ENCODE data around the gene EMD.
"Not testable (repeated sequence)": the region's sequence is repeated elsewhere in the genome, so short reads cannot be mapped to it uniquely, and the experiment has no call there.

Gene EMD

GRCh38 chrX:154372612-154373022 is 6.5 kb upstream of the EMD start:
- DNase-seq, result no peak

- DNase-seq, result peak; percentile 97
These were observed 5.5 kb upstream of the EMD start for GRCh38 chrX:154373340-154374306.

- DNase-seq, result peak; percentile 70
These were observed 4.6 kb upstream of the EMD start, which contains the start of gene FLNA for GRCh38 chrX:154374313-154375155. TSS of gene FLNA (minus strand) at chrX:154374634. CDS start at chrX:154371245, 3,389 bp downstream.

DNA sequence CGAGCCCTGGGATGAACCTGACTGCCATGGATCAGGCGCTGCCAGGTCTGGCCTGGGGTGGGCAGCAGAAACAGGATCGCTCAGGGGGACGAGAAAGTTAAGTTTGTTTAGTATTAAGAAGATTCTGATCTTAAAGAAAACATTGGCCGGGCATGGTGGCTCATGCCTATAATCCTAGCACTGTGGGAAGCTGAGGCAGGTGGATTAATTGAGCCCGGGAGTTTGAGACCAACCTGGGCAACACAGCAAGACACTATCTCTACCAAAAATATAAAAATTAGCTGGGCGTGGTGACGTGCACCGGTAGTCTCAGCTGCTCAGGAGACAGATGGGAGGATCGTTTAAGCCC is 4.0 kb upstream of the EMD start:
- no peak for DNase-seq

- no peak for DNase-seq
These were observed 2.3 kb upstream of the EMD start for GRCh38 chrX:154376774-154377173.

- DNase-seq, result no peak
These were observed 866 bp upstream of the EMD start for GRCh38 chrX:154378059-154378798.

GRCh38 chrX:154379569-154379951 is 465 bp downstream of the EMD start:
- DNase-seq, result no peak

DNA sequence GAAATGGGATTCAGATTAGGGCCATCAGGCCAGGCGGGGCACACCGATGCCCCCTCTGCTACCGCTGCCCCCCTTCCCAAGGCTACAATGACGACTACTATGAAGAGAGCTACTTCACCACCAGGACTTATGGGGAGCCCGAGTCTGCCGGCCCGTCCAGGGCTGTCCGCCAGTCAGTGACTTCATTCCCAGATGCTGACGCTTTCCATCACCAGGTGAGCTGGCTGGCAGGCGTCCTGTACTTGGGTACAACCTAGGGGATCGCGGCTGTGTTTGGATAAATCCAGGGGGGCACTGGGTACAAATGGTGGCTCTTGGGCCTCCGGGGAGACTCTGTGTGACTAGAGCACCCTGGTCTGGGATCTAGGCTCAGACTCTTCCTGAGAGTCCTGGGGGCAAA is 1.1 kb downstream of the EMD start:
- no peak for DNase-seq

GRCh38 chrX:154380787-154381186 is 1.7 kb downstream of the EMD start:
- DNase-seq, result no peak

- DNase-seq, result no peak
These were observed 2.2 kb downstream of the EMD start for GRCh38 chrX:154381271-154381670.

DNA sequence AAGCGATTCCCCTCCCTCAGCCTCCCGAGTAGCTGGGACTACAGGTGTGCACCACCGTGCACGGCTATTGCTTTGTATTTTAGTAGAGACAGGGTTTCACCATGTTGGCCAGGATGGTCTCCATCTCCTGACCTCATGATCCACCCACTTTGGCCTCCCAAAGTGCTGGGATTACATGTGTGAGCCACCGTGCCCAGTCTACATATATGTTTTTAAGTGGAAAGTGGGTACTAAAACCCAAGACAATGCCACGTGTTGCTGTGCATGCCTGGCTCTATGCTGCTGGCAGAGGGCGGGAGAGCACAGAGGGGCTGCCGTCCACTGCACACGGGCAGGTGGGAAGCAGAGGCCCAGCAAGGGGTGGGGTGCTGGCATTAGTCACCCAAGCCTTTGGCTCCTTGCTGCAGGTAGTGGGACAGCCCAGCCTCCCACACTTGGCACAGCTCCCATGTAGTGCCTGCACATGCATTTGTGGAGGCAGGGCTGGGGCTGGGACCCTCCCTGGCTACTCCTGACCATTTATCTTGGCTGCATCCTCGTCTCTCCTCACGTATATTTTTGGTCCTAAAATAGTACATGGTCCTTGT is 3.5 kb downstream of the EMD start:
- no peak for DNase-seq

GRCh38 chrX:154383359-154384283 is 4.5 kb downstream of the EMD start:
- no peak for DNase-seq

GRCh38 chrX:154384284-154384892 is 5.3 kb downstream of the EMD start:
- DNase-seq, result no peak

DNA sequence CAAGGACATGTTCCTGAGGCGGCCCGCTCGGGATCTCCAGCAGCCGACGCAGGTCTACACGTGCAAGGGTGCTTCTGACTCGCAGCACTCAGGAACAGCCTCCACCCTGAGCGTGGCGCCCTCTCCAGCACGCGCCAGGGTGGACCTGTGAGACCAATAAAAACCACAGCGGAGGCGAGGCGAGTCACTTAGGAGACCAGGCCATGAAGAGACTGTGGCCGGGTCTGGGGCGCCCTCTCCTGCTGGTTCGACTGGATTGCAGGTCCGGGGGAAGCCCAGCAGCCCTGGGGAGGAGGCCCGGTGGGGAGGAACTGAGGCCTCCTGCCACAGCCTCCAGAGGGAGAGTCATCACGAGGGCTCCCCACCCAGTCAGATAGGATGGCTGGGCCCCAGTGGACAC is 9.0 kb downstream of the EMD start:
- not testable (repeated sequence) for DNase-seq

GRCh38 chrX:154388649-154389048 is 9.6 kb downstream of the EMD start:
- not testable (repeated sequence) for DNase-seq

DNA sequence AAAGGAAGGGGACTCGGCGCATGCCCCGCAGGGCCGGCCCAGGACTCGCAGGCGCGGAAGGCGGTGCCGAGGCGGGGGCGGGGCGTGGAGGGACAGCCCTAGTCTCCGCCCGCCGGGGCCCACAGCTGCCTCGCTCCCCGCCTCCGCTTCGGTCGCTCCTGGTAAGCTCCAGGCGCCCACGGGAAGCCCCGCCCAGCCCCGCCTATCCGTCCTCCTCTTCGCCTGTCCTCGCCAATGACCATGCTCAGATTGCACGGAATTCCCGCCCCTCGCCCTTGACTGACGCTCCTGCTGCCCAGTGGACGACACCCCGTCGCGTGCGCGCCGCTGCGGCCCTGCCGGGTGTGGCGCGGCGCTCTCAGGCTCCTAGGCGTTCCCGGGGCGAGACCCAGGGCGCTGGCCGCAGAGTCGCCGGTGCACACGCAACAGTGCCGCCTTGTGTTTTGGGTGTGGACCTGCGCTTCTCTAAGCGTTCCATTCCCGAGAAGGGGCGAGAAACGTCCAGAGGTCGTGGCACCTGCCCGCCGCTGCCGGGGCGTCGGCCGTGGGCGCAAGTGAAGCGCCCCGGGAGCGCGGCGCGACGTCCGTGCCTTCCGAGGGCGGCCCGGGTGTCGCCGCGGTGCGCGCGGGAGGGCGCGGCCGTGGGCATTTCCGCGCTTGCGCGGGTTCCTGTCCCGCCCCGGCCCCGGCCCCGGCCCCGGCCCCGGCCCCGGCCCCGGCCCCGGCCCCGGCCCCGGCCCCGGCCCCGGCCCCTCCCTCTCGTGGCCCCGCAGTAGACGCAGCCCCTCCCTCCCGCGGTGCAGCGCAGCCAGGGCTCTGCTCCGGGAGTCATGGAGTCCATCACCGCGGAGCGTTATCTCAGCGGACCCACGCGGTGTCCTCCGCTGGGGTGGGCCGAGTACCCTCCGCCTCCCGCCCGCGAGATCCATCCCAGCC is 11.0 kb downstream of the EMD start:
- DNase-seq, result not testable (repeated sequence)

DNA sequence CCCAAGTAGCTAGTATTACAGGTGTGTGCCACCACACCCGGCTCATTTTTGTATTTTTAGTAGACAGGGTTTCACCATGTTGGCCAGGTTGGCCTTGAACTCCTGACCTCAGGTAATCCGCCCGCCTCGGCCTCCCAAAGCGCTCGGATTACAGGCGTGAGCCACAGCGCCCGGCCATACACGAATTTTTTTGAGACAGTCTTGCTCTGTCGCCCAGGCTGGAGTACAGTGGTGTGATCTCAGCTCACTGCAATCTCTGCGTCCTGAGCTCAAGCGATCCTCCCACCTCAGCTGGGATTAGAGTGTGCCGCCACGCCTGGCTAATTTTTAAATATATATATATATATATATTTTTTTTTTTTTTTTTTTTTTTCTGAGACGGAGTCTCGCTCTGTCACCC is 17.3 kb downstream of the EMD start:
- DNase-seq, result not testable (repeated sequence)

DNA sequence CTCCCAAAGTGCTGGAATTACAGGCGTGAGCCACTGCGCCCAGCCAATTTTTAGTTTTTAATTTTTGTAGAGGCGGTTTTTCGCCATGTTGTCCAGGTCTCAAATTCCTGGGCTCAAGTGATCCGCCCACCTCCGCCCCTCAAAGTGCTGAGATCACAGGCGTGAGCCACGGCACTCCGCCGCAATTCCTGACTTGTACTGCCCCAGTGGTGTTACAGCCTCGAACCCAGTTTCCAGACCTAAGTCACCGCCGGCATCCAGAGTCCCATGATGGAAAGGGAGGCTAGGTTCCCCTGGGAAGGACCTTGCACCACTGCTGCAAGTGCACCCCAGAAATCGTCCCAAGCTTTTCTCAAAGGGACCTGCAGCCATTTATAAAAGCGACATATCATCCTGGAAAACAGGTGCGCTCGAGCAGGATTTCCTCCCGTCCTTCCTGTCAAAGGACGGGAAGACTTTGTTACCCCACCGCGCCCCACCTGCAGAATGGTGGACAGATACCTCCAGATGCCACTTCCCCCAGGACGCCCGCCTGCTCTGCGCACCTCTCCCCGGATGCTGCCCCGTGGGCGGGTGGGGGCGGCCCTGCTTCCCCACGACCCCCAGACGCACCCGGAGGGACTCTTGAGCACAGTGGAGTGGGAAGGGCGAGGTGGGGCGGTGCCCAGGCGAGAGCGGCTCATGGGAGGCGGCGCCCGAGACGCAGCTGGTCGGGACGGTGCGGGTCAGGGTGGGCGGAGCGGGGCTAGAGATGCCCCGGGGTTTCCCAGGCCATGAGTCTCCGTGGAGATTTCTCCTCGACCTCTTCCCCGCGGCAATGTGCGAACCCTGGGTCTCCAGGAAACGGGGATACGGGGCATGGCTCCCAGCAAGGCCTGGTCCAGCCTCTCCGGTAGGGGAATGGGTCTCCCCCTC is 18.1 kb downstream of the EMD start:
- peak; percentile 81 for DNase-seq
